Measurements from ENCODE around the gene OR2A42.
A peak's percentile ranks its signal among the peaks of the same experiment; 100 is the strongest.
"Not testable (repeated sequence)": the region's sequence is repeated elsewhere in the genome, so short reads cannot be mapped to it uniquely, and the experiment has no call there.

The OR2A42 gene

GRCh38 chr7:144187848-144188247, 51.6 kb downstream of the OR2A42 start:
- H4K20me1 ChIP-seq (ENCODE audit: insufficient read depth, low read length); H3K27ac ChIP-seq (ENCODE audit: low read depth, low read length, poor library complexity, severe bottlenecking); H3K36me3 ChIP-seq (ENCODE audit: insufficient read depth, low read length); H3K4me3 ChIP-seq (ENCODE audit: low read depth, low read length, poor library complexity, severe bottlenecking); H3K9ac ChIP-seq (ENCODE audit: low read length); H2AFZ ChIP-seq (ENCODE audit: low read length); H3K79me2 ChIP-seq (ENCODE audit: insufficient read depth, low read length); H3K9me2 ChIP-seq (ENCODE audit: low read depth, low read length); H3F3A ChIP-seq (ENCODE audit: insufficient read depth, low read length); H3K9me3 ChIP-seq (ENCODE audit: low read length); H3K4me2 ChIP-seq (ENCODE audit: low read length); H3K4me1 ChIP-seq (ENCODE audit: insufficient read depth, low read length, severe bottlenecking); H3K27me3 ChIP-seq (ENCODE audit: insufficient read depth, low read length): not testable (repeated sequence)

GRCh38 chr7:144183166-144183565, 56.2 kb downstream of the OR2A42 start, which contains the start of gene CTAGE4:
CTAGE4 (plus strand) TSS chr7:144183466; CDS start chr7:144183504, 38 bp downstream.
- H3K36me3 ChIP-seq (ENCODE audit: insufficient read depth, low read length); H3K9ac ChIP-seq (ENCODE audit: low read length); H3K4me1 ChIP-seq (ENCODE audit: insufficient read depth, low read length, severe bottlenecking); H3K27me3 ChIP-seq (ENCODE audit: insufficient read depth, low read length); H3K4me3 ChIP-seq (ENCODE audit: low read depth, low read length, poor library complexity, severe bottlenecking); H2AFZ ChIP-seq (ENCODE audit: low read length); H4K20me1 ChIP-seq (ENCODE audit: insufficient read depth, low read length); H3K27ac ChIP-seq (ENCODE audit: low read depth, low read length, poor library complexity, severe bottlenecking); H3K9me2 ChIP-seq (ENCODE audit: low read depth, low read length); H3K9me3 ChIP-seq (ENCODE audit: low read length); H3K79me2 ChIP-seq (ENCODE audit: insufficient read depth, low read length); H3F3A ChIP-seq (ENCODE audit: insufficient read depth, low read length); H3K4me2 ChIP-seq (ENCODE audit: low read length): not testable (repeated sequence)

- not testable (repeated sequence) for H3K4me3 ChIP-seq (ENCODE audit: low read depth, low read length, poor library complexity, severe bottlenecking); H3K4me1 ChIP-seq (ENCODE audit: insufficient read depth, low read length, severe bottlenecking); H3K9me3 ChIP-seq (ENCODE audit: low read length); H3F3A ChIP-seq (ENCODE audit: insufficient read depth, low read length); H3K79me2 ChIP-seq (ENCODE audit: insufficient read depth, low read length); H4K20me1 ChIP-seq (ENCODE audit: insufficient read depth, low read length); H3K9ac ChIP-seq (ENCODE audit: low read length); H3K9me2 ChIP-seq (ENCODE audit: low read depth, low read length); H2AFZ ChIP-seq (ENCODE audit: low read length); H3K4me2 ChIP-seq (ENCODE audit: low read length); H3K27ac ChIP-seq (ENCODE audit: low read depth, low read length, poor library complexity, severe bottlenecking); H3K27me3 ChIP-seq (ENCODE audit: insufficient read depth, low read length); H3K36me3 ChIP-seq (ENCODE audit: insufficient read depth, low read length)
These were observed 60.3 kb downstream of the OR2A42 start for GRCh38 chr7:144179165-144179479.

GRCh38 chr7:144178380-144179164, 60.8 kb downstream of the OR2A42 start:
- TF ChIP-seq CTCF (IDR thresholded peaks at IDR 0.05; ENCODE audit: low read length): peak; percentile 42
- H3K9me2 ChIP-seq (ENCODE audit: low read depth, low read length); H3K9me3 ChIP-seq (ENCODE audit: low read length); H3K36me3 ChIP-seq (ENCODE audit: insufficient read depth, low read length); H3K4me1 ChIP-seq (ENCODE audit: insufficient read depth, low read length, severe bottlenecking); H3F3A ChIP-seq (ENCODE audit: insufficient read depth, low read length); H3K79me2 ChIP-seq (ENCODE audit: insufficient read depth, low read length); H3K27ac ChIP-seq (ENCODE audit: low read depth, low read length, poor library complexity, severe bottlenecking); H4K20me1 ChIP-seq (ENCODE audit: insufficient read depth, low read length); H2AFZ ChIP-seq (ENCODE audit: low read length); H3K4me2 ChIP-seq (ENCODE audit: low read length); H3K27me3 ChIP-seq (ENCODE audit: insufficient read depth, low read length); H3K4me3 ChIP-seq (ENCODE audit: low read depth, low read length, poor library complexity, severe bottlenecking); H3K9ac ChIP-seq (ENCODE audit: low read length): not testable (repeated sequence)
